Activated effector memory CD4-positive, alpha-beta T cell treated with Interleukin-2 at 50 U/mL for 16 hours (primary cell): ENCODE measurements around the gene ELOA2.
"Not testable (repeated sequence)": the region's sequence is repeated elsewhere in the genome, so short reads cannot be mapped to it uniquely, and the experiment has no call there.

ENCODE experiments used
- DNase-seq: peaks from one replicate; pipeline ENCODE4 v3.0.0-alpha.2; 2020

ELOA2 gene

GRCh38 chr18:47020757-47021156, 14.7 kb downstream of the ELOA2 start:
- not testable (repeated sequence) for DNase-seq

GRCh38 chr18:47019870-47020269, 15.6 kb downstream of the ELOA2 start:
- not testable (repeated sequence) for DNase-seq
